Liver (tissue), 9 donors: ENCODE results near the gene TTC36. TPM values are rescaled to one million over a fixed set of nuclear protein-coding genes. Genes with fewer than 3 reads are reported as not detected.
A peak's percentile ranks its signal among the peaks of the same experiment; 100 is the strongest.

Source experiments
- DNase-seq: peaks from one replicate; pipeline ENCODE4 v3.0.0-alpha.2; 2017; ENCODE audit warnings: low spot score
- H3K27ac ChIP-seq, 2 donors: one replicate each; pipeline ENCODE4 v1.7.0; 2013; ENCODE audit warnings: inconsistent platforms in 2 of 2, low read length in 2 of 2, control low read depth in 1 of 2, low read depth in 1 of 2, mild to moderate bottlenecking in 1 of 2
- H3K27me3 ChIP-seq, 4 donors: one replicate each; pipeline versions ENCODE4 v1.6.1 to v1.7.0; 2013; ENCODE audit warnings: low read length in 3 of 4, inconsistent platforms in 1 of 4, mild to moderate bottlenecking in 1 of 4, moderate library complexity in 1 of 4; ENCODE audit not compliant: control insufficient read depth in 4 of 4, insufficient read depth in 4 of 4
- H3K36me3 ChIP-seq, 4 donors: one replicate each; pipeline versions ENCODE4 v1.6.1 to v1.7.0; 2013; ENCODE audit warnings: low read length in 3 of 4, mild to moderate bottlenecking in 3 of 4, low read depth in 1 of 4, moderate library complexity in 1 of 4; ENCODE audit not compliant: control insufficient read depth in 4 of 4, insufficient read depth in 3 of 4
- H3K4me1 ChIP-seq, 4 donors: one replicate each; pipeline versions ENCODE4 v1.6.1 to v1.7.0; 2013; ENCODE audit warnings: low read length in 3 of 4, mild to moderate bottlenecking in 3 of 4, moderate library complexity in 1 of 4; ENCODE audit not compliant: control insufficient read depth in 4 of 4, insufficient read depth in 4 of 4
- H3K4me3 ChIP-seq, 3 donors: one replicate each; pipeline versions ENCODE4 v1.6.1 to v1.7.0; 2013; ENCODE audit warnings: low read length in 3 of 3, control low read depth in 1 of 3, low read depth in 1 of 3, mild to moderate bottlenecking in 1 of 3
- H3K9ac ChIP-seq, 2 donors: one replicate each; pipeline ENCODE4 v1.7.0; 2013; ENCODE audit warnings: low read length in 2 of 2, mild to moderate bottlenecking in 2 of 2, moderate library complexity in 2 of 2, control low read depth in 1 of 2, low read depth in 1 of 2
- H3K9me3 ChIP-seq, 4 donors: one replicate each; pipeline versions ENCODE4 v1.6.1 to v1.7.0; 2013; ENCODE audit warnings: low read length in 3 of 4; ENCODE audit not compliant: control insufficient read depth in 4 of 4
- EGR1 ChIP-seq, 2 donors: IDR thresholded peaks; 2 replicates each; pipeline ENCODE4 v1.6.1; 2016 to 2018; ENCODE audit warnings: antibody characterized with exemption in 2 of 2, low read depth in 2 of 2
- FOXA1 ChIP-seq: IDR thresholded peaks from 2 replicates; pipeline ENCODE4 v1.6.1; 2016; ENCODE audit warnings: antibody characterized with exemption
- FOXA2 ChIP-seq: IDR thresholded peaks from 2 replicates; pipeline ENCODE4 v1.6.1; 2016; ENCODE audit warnings: antibody characterized with exemption
- GABPA ChIP-seq, 2 donors: IDR thresholded peaks in 1 of 2; conservative IDR thresholded peaks in 1 of 2; 2 replicates each; pipeline ENCODE4 v1.6.1; 2016; ENCODE audit warnings: antibody characterized with exemption in 2 of 2, mild to moderate bottlenecking in 1 of 2, moderate library complexity in 1 of 2
- HNF4G ChIP-seq: IDR thresholded peaks from 2 replicates; pipeline ENCODE4 v1.6.1; 2016; ENCODE audit warnings: antibody characterized with exemption
- JUND ChIP-seq, 2 donors: IDR thresholded peaks; 2 replicates each; pipeline ENCODE4 v1.6.1; 2016; ENCODE audit warnings: antibody characterized with exemption in 2 of 2
- NR2F2 ChIP-seq: IDR thresholded peaks from 2 replicates; pipeline ENCODE4 v1.6.1; 2016; ENCODE audit warnings: antibody characterized with exemption
- RAD21 ChIP-seq, 2 donors: IDR thresholded peaks; 2 replicates each; pipeline ENCODE4 v1.6.1; 2016; ENCODE audit warnings: antibody characterized with exemption in 2 of 2, mild to moderate bottlenecking in 2 of 2
- RXRA ChIP-seq, 2 donors: IDR thresholded peaks; 2 replicates each; pipeline ENCODE4 v1.6.1; 2017 to 2018; ENCODE audit warnings: antibody characterized with exemption in 2 of 2, mild to moderate bottlenecking in 1 of 2
- SP1 ChIP-seq: IDR thresholded peaks from 2 replicates; pipeline ENCODE4 v1.6.1; 2018; ENCODE audit warnings: antibody characterized with exemption, mild to moderate bottlenecking
- TAF1 ChIP-seq: conservative IDR thresholded peaks from 2 replicates; pipeline ENCODE4 v1.6.1; 2016; ENCODE audit warnings: antibody characterized with exemption, mild to moderate bottlenecking
- YY1 ChIP-seq: IDR thresholded peaks from 2 replicates; pipeline ENCODE4 v1.6.1; 2016; ENCODE audit warnings: antibody characterized with exemption, mild to moderate bottlenecking
- WGBS: extraction: QIAGEN DNeasy Blood & Tissue Kit; methylation state at CpG from one replicate; pipeline ENCODE4 v1.1.7; 2013; 5-methylcytosine and 5-hydroxymethylcytosine counted together
- polyA plus RNA-seq, 2 donors: library from polyadenylated mRNA; stranded (reverse) in 1 of 2; unstranded in 1 of 2; fragments of 200-250 nt in 1 of 2; fragments of >200 nt in 1 of 2; fragmentation: Nextera tagmentation in 1 of 2; extraction: Ambion mirVana in 1 of 2; gene quantifications; one replicate each; pipeline versions ENCODE4 v1.2.1 to v1.2.3, GENCODE V29; 2013 to 2015
- total RNA-seq, 2 donors: library from RNA; depleted of rRNA; stranded (reverse); fragments of >200 nt; gene quantifications; one replicate each; pipeline ENCODE4 v1.2.3, GENCODE V29; 2014
- TF ChIP-seq, protein P1 (sequence below): fragments of 150-350 bp; IDR thresholded peaks from 2 replicates; pipeline ENCODE4 v1.5.1; 2017; ENCODE audit warnings: improper control_type of control experiment, low read depth, low read length; ENCODE audit not compliant: missing input control
- TF ChIP-seq, protein P2 (sequence below): IDR thresholded peaks from 2 replicates; pipeline ENCODE4 v1.6.1; 2016; ENCODE audit warnings: antibody characterized with exemption
- TF ChIP-seq, protein P3 (sequence below): IDR thresholded peaks from 2 replicates; pipeline ENCODE4 v1.6.1; 2016; ENCODE audit warnings: antibody characterized with exemption
- TF ChIP-seq, protein P4 (sequence below): IDR thresholded peaks from 2 replicates; pipeline ENCODE4 v1.6.1; 2016; ENCODE audit warnings: antibody characterized with exemption
- TF ChIP-seq, protein P5 (sequence below): IDR thresholded peaks from 2 replicates; pipeline ENCODE4 v1.6.1; 2016; ENCODE audit warnings: antibody characterized with exemption, mild to moderate bottlenecking
- donor health status: healthy.
- donor health status: healthy.
- donor health status: healthy.
- donor health status: healthy.
- donor health status: healthy.

Gene TTC36
- total and polyA plus RNA-seq, 4 donors = 2.0 to 66.1 (median 34.8) TPM

DNA sequence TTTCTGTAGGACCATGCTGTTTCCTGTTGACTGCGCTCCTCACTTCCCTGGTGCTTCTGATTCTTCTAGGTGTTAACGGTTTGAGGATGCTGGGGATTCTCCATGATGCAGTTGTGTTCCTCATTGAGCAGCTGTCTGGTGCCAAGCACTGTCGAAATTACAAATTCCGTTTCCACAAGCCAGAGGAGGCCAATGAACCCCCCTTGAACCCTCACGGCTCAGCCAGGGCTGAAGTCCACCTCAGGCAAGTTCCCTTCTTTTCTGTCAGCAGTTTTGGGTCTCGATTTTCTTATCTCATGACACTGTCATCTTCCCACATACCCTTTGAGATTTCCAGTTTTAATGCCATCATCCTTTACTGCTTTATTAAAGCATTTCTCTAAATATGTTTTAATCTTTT lies 7.7 kb upstream of the TTC36 start (continued):
- TF ChIP-seq, protein P1, sequence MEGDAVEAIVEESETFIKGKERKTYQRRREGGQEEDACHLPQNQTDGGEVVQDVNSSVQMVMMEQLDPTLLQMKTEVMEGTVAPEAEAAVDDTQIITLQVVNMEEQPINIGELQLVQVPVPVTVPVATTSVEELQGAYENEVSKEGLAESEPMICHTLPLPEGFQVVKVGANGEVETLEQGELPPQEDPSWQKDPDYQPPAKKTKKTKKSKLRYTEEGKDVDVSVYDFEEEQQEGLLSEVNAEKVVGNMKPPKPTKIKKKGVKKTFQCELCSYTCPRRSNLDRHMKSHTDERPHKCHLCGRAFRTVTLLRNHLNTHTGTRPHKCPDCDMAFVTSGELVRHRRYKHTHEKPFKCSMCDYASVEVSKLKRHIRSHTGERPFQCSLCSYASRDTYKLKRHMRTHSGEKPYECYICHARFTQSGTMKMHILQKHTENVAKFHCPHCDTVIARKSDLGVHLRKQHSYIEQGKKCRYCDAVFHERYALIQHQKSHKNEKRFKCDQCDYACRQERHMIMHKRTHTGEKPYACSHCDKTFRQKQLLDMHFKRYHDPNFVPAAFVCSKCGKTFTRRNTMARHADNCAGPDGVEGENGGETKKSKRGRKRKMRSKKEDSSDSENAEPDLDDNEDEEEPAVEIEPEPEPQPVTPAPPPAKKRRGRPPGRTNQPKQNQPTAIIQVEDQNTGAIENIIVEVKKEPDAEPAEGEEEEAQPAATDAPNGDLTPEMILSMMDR = no peak
- TF ChIP-seq TAF1 (no peak), GABPA (IDR thresholded peaks at IDR 0.05 in 1 of 2, conservative IDR thresholded peaks at IDR 0.05 in 1 of 2) (peak in 1 of 2 donors; percentile 49), RXRA (IDR thresholded peaks at IDR 0.05) (peak; percentile 97 to 99)
- TF ChIP-seq, protein P2, sequence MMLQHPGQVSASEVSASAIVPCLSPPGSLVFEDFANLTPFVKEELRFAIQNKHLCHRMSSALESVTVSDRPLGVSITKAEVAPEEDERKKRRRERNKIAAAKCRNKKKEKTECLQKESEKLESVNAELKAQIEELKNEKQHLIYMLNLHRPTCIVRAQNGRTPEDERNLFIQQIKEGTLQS = no peak

DNA sequence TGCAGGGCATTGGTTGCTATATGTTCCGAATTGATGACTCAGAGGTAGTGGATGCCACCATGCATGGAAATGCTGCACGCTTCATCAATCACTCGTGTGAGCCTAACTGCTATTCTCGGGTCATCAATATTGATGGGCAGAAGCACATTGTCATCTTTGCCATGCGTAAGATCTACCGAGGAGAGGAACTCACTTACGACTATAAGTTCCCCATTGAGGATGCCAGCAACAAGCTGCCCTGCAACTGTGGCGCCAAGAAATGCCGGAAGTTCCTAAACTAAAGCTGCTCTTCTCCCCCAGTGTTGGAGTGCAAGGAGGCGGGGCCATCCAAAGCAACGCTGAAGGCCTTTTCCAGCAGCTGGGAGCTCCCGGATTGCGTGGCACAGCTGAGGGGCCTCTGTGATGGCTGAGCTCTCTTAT lies 5.4 kb upstream of the TTC36 start:
- TF ChIP-seq JUND (IDR thresholded peaks at IDR 0.05) (no peak), TAF1 (no peak), RAD21 (IDR thresholded peaks at IDR 0.05) (no peak), EGR1 (IDR thresholded peaks at IDR 0.05; ENCODE audit: low read depth in 2 of 2) (no peak), NR2F2 (no peak), FOXA1 (no peak)
- TF ChIP-seq, protein P3, sequence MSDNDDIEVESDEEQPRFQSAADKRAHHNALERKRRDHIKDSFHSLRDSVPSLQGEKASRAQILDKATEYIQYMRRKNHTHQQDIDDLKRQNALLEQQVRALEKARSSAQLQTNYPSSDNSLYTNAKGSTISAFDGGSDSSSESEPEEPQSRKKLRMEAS = no peak
- TF ChIP-seq, protein P1 = no peak
- TF ChIP-seq, protein P4, sequence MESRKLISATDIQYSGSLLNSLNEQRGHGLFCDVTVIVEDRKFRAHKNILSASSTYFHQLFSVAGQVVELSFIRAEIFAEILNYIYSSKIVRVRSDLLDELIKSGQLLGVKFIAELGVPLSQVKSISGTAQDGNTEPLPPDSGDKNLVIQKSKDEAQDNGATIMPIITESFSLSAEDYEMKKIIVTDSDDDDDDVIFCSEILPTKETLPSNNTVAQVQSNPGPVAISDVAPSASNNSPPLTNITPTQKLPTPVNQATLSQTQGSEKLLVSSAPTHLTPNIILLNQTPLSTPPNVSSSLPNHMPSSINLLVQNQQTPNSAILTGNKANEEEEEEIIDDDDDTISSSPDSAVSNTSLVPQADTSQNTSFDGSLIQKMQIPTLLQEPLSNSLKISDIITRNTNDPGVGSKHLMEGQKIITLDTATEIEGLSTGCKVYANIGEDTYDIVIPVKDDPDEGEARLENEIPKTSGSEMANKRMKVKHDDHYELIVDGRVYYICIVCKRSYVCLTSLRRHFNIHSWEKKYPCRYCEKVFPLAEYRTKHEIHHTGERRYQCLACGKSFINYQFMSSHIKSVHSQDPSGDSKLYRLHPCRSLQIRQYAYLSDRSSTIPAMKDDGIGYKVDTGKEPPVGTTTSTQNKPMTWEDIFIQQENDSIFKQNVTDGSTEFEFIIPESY = no peak
- no peak overlapping the region for H3K4me3 ChIP-seq
- H3K9ac ChIP-seq = no peak overlapping the region
- H3K4me1 ChIP-seq = peaks cover 17 to 75% (median 65%) of the 10 kb centered on the region in 4 donors
- WGBS = 79% methylated on average over 13 of the region's 13 CpGs
- no peak overlapping the region for H3K27ac ChIP-seq
- peaks cover 5 to 22% (median 14%) of the 10 kb centered on the region in 4 donors for H3K36me3 ChIP-seq
- no peak for DNase-seq
- no peaks in the 10 kb centered on the region for H3K27me3 ChIP-seq
- no peaks in the 10 kb centered on the region for H3K9me3 ChIP-seq

DNA sequence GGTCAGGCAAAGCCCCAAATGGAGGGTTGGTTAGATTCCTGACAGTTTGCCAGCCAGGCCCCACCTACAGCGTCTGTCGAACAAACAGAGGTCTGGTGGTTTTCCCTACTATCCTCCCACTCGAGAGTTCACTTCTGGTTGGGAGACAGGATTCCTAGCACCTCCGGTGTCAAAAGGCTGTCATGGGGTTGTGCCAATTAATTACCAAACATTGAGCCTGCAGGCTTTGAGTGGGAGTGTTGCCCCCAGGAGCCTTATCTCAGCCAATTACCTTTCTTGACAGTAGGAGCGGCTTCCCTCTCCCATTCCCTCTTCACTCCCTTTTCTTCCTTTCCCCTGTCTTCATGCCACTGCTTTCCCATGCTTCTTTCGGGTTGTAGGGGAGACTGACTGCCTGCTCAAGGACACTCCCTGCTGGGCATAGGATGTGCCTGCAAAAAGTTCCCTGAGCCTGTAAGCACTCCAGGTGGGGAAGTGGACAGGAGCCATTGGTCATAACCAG lies 4.7 kb upstream of the TTC36 start:
- DNase-seq = no peak
- Histone ChIP-seq H3K9me3 (no peaks in the 10 kb centered on the region), H3K36me3 (peaks cover 5 to 22% (median 14%) of the 10 kb centered on the region in 4 donors), H3K9ac (no peak overlapping the region), H3K27ac (no peak overlapping the region), H3K4me3 (no peak overlapping the region), H3K27me3 (no peaks in the 10 kb centered on the region), H3K4me1 (peaks cover 17 to 74% (median 65%) of the 10 kb centered on the region in 4 donors)
- WGBS = 37% methylated on average over 6 of the region's 6 CpGs
- TF ChIP-seq SP1 (no peak), RXRA (IDR thresholded peaks at IDR 0.05) (peak in 1 of 2 donors; percentile 21), JUND (IDR thresholded peaks at IDR 0.05) (no peak), GABPA (IDR thresholded peaks at IDR 0.05 in 1 of 2, conservative IDR thresholded peaks at IDR 0.05 in 1 of 2) (no peak), YY1 (no peak), RAD21 (IDR thresholded peaks at IDR 0.05) (peak; percentile 57 to 75), HNF4G (no peak), FOXA2 (no peak), TAF1 (no peak)
- TF ChIP-seq, protein P3 = no peak
- TF ChIP-seq, protein P5, sequence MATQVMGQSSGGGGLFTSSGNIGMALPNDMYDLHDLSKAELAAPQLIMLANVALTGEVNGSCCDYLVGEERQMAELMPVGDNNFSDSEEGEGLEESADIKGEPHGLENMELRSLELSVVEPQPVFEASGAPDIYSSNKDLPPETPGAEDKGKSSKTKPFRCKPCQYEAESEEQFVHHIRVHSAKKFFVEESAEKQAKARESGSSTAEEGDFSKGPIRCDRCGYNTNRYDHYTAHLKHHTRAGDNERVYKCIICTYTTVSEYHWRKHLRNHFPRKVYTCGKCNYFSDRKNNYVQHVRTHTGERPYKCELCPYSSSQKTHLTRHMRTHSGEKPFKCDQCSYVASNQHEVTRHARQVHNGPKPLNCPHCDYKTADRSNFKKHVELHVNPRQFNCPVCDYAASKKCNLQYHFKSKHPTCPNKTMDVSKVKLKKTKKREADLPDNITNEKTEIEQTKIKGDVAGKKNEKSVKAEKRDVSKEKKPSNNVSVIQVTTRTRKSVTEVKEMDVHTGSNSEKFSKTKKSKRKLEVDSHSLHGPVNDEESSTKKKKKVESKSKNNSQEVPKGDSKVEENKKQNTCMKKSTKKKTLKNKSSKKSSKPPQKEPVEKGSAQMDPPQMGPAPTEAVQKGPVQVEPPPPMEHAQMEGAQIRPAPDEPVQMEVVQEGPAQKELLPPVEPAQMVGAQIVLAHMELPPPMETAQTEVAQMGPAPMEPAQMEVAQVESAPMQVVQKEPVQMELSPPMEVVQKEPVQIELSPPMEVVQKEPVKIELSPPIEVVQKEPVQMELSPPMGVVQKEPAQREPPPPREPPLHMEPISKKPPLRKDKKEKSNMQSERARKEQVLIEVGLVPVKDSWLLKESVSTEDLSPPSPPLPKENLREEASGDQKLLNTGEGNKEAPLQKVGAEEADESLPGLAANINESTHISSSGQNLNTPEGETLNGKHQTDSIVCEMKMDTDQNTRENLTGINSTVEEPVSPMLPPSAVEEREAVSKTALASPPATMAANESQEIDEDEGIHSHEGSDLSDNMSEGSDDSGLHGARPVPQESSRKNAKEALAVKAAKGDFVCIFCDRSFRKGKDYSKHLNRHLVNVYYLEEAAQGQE = no peak
- TF ChIP-seq, protein P2 = no peak
